Tibial artery (tissue), 4 donors: Measurements from ENCODE around the gene NFE2L2.
"Not testable (repeated sequence)": the region's sequence is repeated elsewhere in the genome, so short reads cannot be mapped to it uniquely, and the experiment has no call there.

ENCODE experiments used
- DNase-seq, 2 donors: peaks; one replicate each; pipeline ENCODE4 v3.0.0-alpha.2; 2019
- H3K27ac ChIP-seq, 2 donors: fragments of 200-600 bp; sonication (generic) in 1 of 2; 1 replicate in 1 of 2; 2 replicates in 1 of 2; pipeline ENCODE4 v1.5.1; 2018 to 2019; ENCODE audit warnings: mild to moderate bottlenecking in 1 of 2
- H3K27me3 ChIP-seq, 2 donors: fragments of 200-600 bp; sonication (generic) in 1 of 2; one replicate each; pipeline versions ENCODE4 v1.5.1 to v1.6.0; 2016 to 2019
- H3K36me3 ChIP-seq, 3 donors: fragments of 200-600 bp; sonication (generic) in 2 of 3; one replicate each; pipeline ENCODE4 v1.5.1; 2016 to 2019; ENCODE audit warnings: mild to moderate bottlenecking in 2 of 3
- H3K4me1 ChIP-seq, 4 donors: fragments of 200-600 bp; sonication (generic) in 2 of 4; 1 replicate in 3 of 4; 2 replicates in 1 of 4; pipeline ENCODE4 v1.5.1; 2016 to 2019
- H3K4me3 ChIP-seq, 2 donors: fragments of 200-600 bp; sonication (generic) in 1 of 2; 1 replicate in 1 of 2; 2 replicates in 1 of 2; pipeline ENCODE4 v1.5.1; 2018 to 2019; ENCODE audit warnings: mild to moderate bottlenecking in 2 of 2
- H3K9me3 ChIP-seq, 3 donors: fragments of 200-600 bp; sonication (generic) in 1 of 3; one replicate each; pipeline ENCODE4 v1.5.1; 2016 to 2019
- intact Hi-C: fragments of 100-400 bp; cut with DNase I; formaldehyde crosslinking; loops from one replicate; pipeline ENCODE4 v1.15.0; 2023; ENCODE audit warnings: low total_unique reads
- TF ChIP-seq, protein P1 (sequence below), 2 experiments: fragments of 200-600 bp in 1 of 2; fragments of 450-650 bp in 1 of 2; IDR thresholded peaks; one replicate each; pipeline ENCODE4 v1.5.1; 2017 to 2019; ENCODE audit warnings: antibody characterized with exemption in 2 of 2, mild to moderate bottlenecking in 1 of 2, moderate library complexity in 1 of 2

NFE2L2 gene

DNA sequence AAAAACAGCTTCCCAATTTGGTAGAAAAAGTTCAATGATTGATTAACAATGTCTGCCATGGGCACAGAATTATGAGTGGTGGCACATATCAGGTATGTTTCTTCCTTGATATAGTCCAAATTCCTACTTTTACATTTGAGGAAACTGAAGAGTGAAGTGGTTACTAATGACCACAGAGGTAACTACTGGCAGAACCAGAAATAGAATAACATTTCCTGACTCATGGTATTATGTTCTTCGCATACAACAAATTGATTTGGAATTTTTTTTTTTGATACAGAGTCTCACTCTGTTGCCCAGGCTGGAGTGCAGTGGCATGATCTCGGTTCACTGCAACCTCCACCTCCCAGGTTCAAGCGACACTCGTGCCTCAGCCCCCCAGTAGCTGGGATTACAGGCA is 6.0 kb upstream of the NFE2L2 start:
- H3K36me3 ChIP-seq: no peaks in the 10 kb centered on the region
- intact Hi-C loops: no loop called here
- no peaks in the 10 kb centered on the region for H3K27me3 ChIP-seq
- H3K9me3 ChIP-seq: no peaks in the 10 kb centered on the region
- no peak overlapping the region for H3K4me3 ChIP-seq
- H3K27ac ChIP-seq: no peak overlapping the region
- TF ChIP-seq, protein P1, sequence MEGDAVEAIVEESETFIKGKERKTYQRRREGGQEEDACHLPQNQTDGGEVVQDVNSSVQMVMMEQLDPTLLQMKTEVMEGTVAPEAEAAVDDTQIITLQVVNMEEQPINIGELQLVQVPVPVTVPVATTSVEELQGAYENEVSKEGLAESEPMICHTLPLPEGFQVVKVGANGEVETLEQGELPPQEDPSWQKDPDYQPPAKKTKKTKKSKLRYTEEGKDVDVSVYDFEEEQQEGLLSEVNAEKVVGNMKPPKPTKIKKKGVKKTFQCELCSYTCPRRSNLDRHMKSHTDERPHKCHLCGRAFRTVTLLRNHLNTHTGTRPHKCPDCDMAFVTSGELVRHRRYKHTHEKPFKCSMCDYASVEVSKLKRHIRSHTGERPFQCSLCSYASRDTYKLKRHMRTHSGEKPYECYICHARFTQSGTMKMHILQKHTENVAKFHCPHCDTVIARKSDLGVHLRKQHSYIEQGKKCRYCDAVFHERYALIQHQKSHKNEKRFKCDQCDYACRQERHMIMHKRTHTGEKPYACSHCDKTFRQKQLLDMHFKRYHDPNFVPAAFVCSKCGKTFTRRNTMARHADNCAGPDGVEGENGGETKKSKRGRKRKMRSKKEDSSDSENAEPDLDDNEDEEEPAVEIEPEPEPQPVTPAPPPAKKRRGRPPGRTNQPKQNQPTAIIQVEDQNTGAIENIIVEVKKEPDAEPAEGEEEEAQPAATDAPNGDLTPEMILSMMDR (IDR thresholded peaks at IDR 0.05): no peak
- DNase-seq: no peak
- peaks cover 0 to 39% (median 17%) of the 10 kb centered on the region in 4 donors for H3K4me1 ChIP-seq

DNA sequence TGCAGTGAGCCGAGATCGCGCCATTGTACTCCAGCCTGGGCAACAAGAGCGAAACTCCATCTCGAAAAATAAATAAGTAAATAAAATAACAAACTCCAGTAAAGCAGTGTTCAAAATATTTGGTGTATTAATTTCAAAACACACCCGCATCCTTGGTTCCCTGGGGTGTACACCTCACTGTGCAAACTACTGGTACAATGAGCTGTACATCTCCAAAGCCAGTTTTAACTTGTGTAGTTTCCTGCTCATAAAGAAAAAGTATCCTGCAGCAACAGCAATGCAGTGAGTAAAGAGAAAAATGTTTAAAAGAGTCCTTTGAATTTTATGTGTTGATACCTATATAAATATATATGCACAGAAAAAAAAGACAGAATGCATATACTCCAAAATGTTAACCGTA is 4.4 kb upstream of the NFE2L2 start:
- Histone ChIP-seq H3K9me3 (no peaks in the 10 kb centered on the region), H3K4me3 (no peak overlapping the region), H3K27ac (no peak overlapping the region), H3K36me3 (no peaks in the 10 kb centered on the region), H3K4me1 (peaks cover 0 to 25% (median 11%) of the 10 kb centered on the region in 4 donors), H3K27me3 (no peaks in the 10 kb centered on the region)
- TF ChIP-seq, protein P1 (IDR thresholded peaks at IDR 0.05): no peak
- DNase-seq: no peak
- intact Hi-C loops: no loop called here

DNA sequence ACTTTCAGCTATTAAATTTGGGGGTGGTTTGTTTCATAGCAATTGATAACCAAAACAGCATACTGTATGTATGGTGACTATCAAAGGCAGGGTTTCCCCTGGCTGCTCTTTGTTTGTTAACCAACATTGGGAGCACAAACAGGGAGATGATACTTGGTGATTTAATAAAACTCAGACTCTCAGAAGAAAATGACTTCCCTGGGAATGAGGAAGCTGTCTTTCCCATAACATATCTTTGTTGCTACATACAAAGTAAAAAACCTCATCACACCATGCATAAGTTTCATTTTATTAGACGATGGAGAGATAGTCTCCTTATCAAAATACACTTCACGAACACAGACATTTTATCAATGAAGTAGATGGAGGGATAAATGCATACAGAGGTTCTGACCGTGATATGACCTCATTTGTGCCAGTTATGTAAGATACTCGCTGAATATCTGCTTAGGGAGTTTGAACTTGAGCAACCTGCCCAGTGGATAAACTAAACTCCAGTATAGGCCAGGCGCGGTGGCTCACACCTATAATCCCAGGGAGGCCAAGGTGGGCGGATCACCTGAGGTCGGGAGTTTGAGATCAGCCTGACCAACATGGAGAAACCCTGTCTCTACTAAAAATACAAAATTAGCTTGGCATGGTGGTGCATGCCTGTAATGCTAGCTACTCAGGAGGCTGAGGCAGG is 3.8 kb upstream of the NFE2L2 start:
- peaks cover 0 to 19% (median 11%) of the 10 kb centered on the region in 4 donors for H3K4me1 ChIP-seq

DNA sequence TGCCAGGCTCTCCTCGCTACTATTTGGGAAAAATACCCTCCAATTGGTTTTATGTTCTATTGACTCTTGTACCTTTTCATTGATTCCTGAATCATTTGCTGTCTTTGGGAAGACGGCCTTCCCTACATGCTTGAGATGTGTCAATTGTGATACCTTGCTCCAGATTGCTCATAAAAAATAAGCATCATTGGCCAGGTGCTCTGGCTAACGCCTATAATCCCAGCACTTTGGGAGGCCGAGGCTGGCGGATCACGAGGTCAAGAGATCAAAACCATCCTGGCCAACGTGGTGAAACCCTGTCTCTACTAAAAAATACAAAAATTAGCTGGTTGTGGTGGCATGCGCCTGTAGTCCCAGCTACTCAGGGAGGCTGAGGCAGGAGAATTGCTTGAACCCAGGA is 2.4 kb upstream of the NFE2L2 start:
- H3K36me3 ChIP-seq, intact Hi-C loops, H3K9me3 ChIP-seq, DNase-seq, H3K4me3 ChIP-seq, H3K27me3 ChIP-seq: not testable (repeated sequence)
- Histone ChIP-seq H3K27ac (peak overlapping the region in 1 of 2 donors; percentile 100), H3K4me1 (peaks cover 0 to 20% (median 11%) of the 10 kb centered on the region in 4 donors)

More for the DNA sequence above, 3.8 kb upstream of the NFE2L2 start:
- Histone ChIP-seq H3K4me3 (no peak overlapping the region), H3K9me3 (no peaks in the 10 kb centered on the region), H3K27ac (no peak overlapping the region), H3K27me3 (no peaks in the 10 kb centered on the region), H3K36me3 (no peaks in the 10 kb centered on the region)
- intact Hi-C loops: no loop called here
- TF ChIP-seq, protein P1 (IDR thresholded peaks at IDR 0.05): no peak
- no peak for DNase-seq

DNA sequence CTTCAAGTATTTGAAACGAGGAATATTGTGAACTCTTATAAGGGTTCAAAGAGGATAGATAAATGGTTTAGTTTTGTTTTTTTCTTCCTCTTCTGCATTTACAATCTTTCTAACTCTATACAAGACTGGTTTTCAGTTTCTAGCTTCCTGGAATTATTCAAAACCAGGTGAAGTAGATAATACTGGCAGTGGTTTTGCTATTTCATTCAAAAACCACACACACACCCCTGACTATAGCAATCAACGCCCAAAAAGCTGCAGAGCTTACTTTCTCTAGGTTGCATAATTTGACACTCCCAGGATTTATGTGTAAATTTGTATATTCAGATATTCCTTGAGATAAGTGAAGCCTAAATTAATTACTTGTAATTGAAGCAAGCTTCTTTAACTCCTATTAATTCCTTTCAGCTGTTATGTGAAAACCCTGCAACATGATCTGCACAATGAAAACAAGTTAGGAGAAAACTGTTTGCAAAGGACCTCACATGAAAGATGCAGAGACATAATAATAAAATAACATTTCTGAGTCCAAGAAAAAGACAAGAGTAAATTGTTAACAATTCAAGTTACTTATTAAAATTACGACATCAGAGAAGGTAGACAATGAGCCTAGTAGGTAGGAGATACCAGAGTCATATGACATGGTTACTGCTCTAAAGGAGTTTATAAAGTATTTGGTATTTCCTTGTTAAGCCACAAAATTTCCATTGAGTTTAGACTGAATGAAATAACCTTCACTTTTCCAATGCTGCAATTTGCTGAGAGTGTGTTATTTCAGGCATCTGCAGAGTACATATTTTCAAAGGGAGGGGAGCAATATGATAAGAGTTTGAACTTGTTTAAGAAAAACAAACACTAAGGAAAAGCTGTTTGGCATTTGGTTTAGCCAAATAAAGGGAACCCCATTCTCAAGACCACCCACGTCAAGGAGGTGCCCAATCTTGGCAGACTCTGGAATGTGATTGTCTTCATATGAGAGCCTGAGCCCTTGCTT is 1.6 kb upstream of the NFE2L2 start:
- Histone ChIP-seq H3K4me1 (peaks cover 0 to 28% (median 12%) of the 10 kb centered on the region in 4 donors), H3K9me3 (no peaks in the 10 kb centered on the region), H3K27me3 (no peaks in the 10 kb centered on the region), H3K27ac (peak overlapping the region; percentile 99 to 100), H3K4me3 (peak overlapping the region; percentile 70 to 99), H3K36me3 (no peaks in the 10 kb centered on the region)
- DNase-seq: no peak
- intact Hi-C loops: loop anchor here (2.0 kb wide), 1 partner anchor 53 kb away; the partner anchor contains the start of gene HNRNPA3
- TF ChIP-seq, protein P1 (IDR thresholded peaks at IDR 0.05): no peak
